ENCODE measurements around the gene GATM.

Gene GATM

GRCh38 chr15:45363801-45364200 lies 14.5 kb downstream of the GATM start:
- DNase-seq (ENCODE audit: low spot score): no peak
- TF ChIP-seq CTCF (IDR thresholded peaks at IDR 0.05; ENCODE audit: extremely low read depth, missing control alignments): no peak

- TF ChIP-seq CTCF (IDR thresholded peaks at IDR 0.05; ENCODE audit: extremely low read depth, missing control alignments): no peak
- DNase-seq (ENCODE audit: low spot score): no peak
Measured at GRCh38 chr15:45363334-45363733, 15.0 kb downstream of the GATM start.

- DNase-seq (ENCODE audit: low spot score): no peak
- no peak for TF ChIP-seq CTCF (IDR thresholded peaks at IDR 0.05; ENCODE audit: extremely low read depth, missing control alignments)
Measured at GRCh38 chr15:45362419-45362818, 15.9 kb downstream of the GATM start.

GRCh38 chr15:45361878-45362277 lies 16.5 kb downstream of the GATM start:
- TF ChIP-seq CTCF (IDR thresholded peaks at IDR 0.05; ENCODE audit: extremely low read depth, missing control alignments): no peak
- no peak for DNase-seq (ENCODE audit: low spot score)

- TF ChIP-seq CTCF (IDR thresholded peaks at IDR 0.05; ENCODE audit: extremely low read depth, missing control alignments): no peak
- DNase-seq (ENCODE audit: low spot score): no peak
Measured at GRCh38 chr15:45355860-45356259, 22.5 kb downstream of the GATM start.

- no peak for DNase-seq (ENCODE audit: low spot score)
- no peak for TF ChIP-seq CTCF (IDR thresholded peaks at IDR 0.05; ENCODE audit: extremely low read depth, missing control alignments)
Measured at GRCh38 chr15:45354711-45355110, 23.6 kb downstream of the GATM start.

GRCh38 chr15:45351227-45351626 lies 27.1 kb downstream of the GATM start:
- no peak for TF ChIP-seq CTCF (IDR thresholded peaks at IDR 0.05; ENCODE audit: extremely low read depth, missing control alignments)
- DNase-seq (ENCODE audit: low spot score): no peak
